GM23338 (cell line): ENCODE measurements around the gene SPINK8.

ENCODE experiments used
- CREB1 ChIP-seq: fragments of 250-450 bp; sonication (Bioruptor Pico); IDR thresholded peaks from 2 replicates; pipeline ENCODE4 v1.5.0; 2020; ENCODE audit warnings: low read depth, mild to moderate bottlenecking, moderate library complexity
- EZH2 ChIP-seq: fragments of 200-600 bp; sonication (generic); IDR thresholded peaks from one replicate; pipeline ENCODE4 v1.8.0; 2017; ENCODE audit warnings: antibody characterized with exemption, mild to moderate bottlenecking, low read depth; ENCODE audit not compliant: unreplicated experiment
- EZH2phosphoT487 ChIP-seq: fragments of 200-600 bp; sonication (generic); IDR thresholded peaks from one replicate; pipeline ENCODE4 v1.8.1; 2018; ENCODE audit warnings: antibody characterized with exemption; ENCODE audit not compliant: unreplicated experiment
- JUNB ChIP-seq: IDR thresholded peaks from one replicate; pipeline ENCODE4 v1.6.1; 2016; ENCODE audit warnings: antibody characterized with exemption; ENCODE audit not compliant: unreplicated experiment
- POLR2AphosphoS5 ChIP-seq: IDR thresholded peaks from 2 replicates; pipeline ENCODE4 v1.6.1; 2016; ENCODE audit warnings: antibody characterized with exemption, low read depth
- TF ChIP-seq, protein P1 (sequence below), 2 experiments: fragments of 200-600 bp in 1 of 2; sonication (generic) in 1 of 2; conservative IDR thresholded peaks; 2 replicates each; pipeline versions ENCODE4 v1.5.1 to v1.6.1; 2016 to 2017; ENCODE audit warnings: antibody characterized with exemption in 2 of 2, low read depth in 2 of 2, mild to moderate bottlenecking in 2 of 2, moderate library complexity in 1 of 2
- TF ChIP-seq, protein P2 (sequence below): IDR thresholded peaks from one replicate; pipeline ENCODE4 v1.6.1; 2018; ENCODE audit warnings: antibody characterized with exemption; ENCODE audit not compliant: unreplicated experiment

- TF ChIP-seq CREB1 (CRISPR knock-in tag) (no peak), EZH2 (no peak), EZH2phosphoT487 (no peak), JUNB (no peak), POLR2AphosphoS5 (no peak)
- TF ChIP-seq, protein P1, sequence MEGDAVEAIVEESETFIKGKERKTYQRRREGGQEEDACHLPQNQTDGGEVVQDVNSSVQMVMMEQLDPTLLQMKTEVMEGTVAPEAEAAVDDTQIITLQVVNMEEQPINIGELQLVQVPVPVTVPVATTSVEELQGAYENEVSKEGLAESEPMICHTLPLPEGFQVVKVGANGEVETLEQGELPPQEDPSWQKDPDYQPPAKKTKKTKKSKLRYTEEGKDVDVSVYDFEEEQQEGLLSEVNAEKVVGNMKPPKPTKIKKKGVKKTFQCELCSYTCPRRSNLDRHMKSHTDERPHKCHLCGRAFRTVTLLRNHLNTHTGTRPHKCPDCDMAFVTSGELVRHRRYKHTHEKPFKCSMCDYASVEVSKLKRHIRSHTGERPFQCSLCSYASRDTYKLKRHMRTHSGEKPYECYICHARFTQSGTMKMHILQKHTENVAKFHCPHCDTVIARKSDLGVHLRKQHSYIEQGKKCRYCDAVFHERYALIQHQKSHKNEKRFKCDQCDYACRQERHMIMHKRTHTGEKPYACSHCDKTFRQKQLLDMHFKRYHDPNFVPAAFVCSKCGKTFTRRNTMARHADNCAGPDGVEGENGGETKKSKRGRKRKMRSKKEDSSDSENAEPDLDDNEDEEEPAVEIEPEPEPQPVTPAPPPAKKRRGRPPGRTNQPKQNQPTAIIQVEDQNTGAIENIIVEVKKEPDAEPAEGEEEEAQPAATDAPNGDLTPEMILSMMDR (conservative IDR thresholded peaks at IDR 0.05; ENCODE audit: low read depth in 2 of 2), result no peak
- TF ChIP-seq, protein P2, sequence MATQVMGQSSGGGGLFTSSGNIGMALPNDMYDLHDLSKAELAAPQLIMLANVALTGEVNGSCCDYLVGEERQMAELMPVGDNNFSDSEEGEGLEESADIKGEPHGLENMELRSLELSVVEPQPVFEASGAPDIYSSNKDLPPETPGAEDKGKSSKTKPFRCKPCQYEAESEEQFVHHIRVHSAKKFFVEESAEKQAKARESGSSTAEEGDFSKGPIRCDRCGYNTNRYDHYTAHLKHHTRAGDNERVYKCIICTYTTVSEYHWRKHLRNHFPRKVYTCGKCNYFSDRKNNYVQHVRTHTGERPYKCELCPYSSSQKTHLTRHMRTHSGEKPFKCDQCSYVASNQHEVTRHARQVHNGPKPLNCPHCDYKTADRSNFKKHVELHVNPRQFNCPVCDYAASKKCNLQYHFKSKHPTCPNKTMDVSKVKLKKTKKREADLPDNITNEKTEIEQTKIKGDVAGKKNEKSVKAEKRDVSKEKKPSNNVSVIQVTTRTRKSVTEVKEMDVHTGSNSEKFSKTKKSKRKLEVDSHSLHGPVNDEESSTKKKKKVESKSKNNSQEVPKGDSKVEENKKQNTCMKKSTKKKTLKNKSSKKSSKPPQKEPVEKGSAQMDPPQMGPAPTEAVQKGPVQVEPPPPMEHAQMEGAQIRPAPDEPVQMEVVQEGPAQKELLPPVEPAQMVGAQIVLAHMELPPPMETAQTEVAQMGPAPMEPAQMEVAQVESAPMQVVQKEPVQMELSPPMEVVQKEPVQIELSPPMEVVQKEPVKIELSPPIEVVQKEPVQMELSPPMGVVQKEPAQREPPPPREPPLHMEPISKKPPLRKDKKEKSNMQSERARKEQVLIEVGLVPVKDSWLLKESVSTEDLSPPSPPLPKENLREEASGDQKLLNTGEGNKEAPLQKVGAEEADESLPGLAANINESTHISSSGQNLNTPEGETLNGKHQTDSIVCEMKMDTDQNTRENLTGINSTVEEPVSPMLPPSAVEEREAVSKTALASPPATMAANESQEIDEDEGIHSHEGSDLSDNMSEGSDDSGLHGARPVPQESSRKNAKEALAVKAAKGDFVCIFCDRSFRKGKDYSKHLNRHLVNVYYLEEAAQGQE, result no peak
Measured at GRCh38 chr3:48305396-48305795, 28.1 kb downstream of the SPINK8 start.
